ENCODE results near the gene TST. TPM values are rescaled to one million over a fixed set of nuclear protein-coding genes. Genes with fewer than 3 reads are reported as not detected.

The TST gene
- total and polyA plus RNA-seq, 9 of the 15 experiments (the other 6 are each of a cell fraction or from before 2014, with no cell fraction given): 1.4 to 26.9 (median 12.4) TPM

DNA sequence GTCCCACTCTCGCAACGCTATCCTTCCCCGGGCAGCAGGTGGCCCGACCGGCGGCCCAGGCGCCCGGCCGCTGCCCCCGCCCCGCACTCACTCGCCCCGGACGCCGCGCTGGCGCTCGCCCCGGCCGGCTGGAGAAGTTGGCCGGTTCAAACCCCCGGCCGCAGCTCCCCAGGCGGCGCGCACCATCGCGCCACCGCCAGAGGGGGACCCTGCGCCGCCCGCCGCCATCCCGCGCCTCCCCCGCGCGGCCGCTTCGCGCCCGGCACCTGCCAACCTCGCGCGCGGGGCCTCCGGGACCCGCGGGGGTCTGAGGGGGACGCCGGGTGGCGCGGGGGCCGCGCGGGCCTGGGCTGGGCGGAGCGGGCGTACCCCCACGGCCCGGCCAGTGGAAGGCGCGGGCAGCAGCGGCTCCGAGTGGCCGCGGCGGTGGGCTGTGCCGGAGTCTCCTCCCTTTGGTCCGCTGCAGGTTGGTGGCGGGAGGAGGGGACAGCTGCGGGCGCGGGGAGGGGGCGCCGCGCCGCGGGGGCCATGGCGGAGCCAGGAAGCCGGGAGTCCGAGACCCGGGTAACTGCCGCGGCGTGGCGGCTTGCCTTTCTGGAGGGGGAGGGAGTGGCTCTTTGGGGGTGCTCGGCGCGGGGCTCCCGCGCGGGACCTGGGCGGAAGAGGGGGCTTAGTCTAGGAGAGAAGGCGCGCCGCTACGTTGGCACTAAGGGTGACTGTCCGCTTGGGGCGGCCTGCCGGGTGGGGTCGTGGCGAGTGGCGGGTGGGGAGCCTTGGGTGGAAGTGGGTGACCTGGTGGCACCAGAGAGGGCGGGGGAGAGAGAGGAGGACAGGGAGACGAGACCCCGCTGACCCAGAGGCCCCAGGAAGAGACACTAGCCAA is at the start of gene TST, which contains the start of gene MPST (continued):
- TF ChIP-seq, protein P1, sequence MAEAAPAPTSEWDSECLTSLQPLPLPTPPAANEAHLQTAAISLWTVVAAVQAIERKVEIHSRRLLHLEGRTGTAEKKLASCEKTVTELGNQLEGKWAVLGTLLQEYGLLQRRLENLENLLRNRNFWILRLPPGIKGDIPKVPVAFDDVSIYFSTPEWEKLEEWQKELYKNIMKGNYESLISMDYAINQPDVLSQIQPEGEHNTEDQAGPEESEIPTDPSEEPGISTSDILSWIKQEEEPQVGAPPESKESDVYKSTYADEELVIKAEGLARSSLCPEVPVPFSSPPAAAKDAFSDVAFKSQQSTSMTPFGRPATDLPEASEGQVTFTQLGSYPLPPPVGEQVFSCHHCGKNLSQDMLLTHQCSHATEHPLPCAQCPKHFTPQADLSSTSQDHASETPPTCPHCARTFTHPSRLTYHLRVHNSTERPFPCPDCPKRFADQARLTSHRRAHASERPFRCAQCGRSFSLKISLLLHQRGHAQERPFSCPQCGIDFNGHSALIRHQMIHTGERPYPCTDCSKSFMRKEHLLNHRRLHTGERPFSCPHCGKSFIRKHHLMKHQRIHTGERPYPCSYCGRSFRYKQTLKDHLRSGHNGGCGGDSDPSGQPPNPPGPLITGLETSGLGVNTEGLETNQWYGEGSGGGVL (CRISPR knock-in tag; IDR thresholded peaks at IDR 0.05): no peak
- TF ChIP-seq, protein P2, sequence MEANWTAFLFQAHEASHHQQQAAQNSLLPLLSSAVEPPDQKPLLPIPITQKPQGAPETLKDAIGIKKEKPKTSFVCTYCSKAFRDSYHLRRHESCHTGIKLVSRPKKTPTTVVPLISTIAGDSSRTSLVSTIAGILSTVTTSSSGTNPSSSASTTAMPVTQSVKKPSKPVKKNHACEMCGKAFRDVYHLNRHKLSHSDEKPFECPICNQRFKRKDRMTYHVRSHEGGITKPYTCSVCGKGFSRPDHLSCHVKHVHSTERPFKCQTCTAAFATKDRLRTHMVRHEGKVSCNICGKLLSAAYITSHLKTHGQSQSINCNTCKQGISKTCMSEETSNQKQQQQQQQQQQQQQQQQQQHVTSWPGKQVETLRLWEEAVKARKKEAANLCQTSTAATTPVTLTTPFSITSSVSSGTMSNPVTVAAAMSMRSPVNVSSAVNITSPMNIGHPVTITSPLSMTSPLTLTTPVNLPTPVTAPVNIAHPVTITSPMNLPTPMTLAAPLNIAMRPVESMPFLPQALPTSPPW (CRISPR knock-in tag; IDR thresholded peaks at IDR 0.05): peak; percentile 84
- TF ChIP-seq NRF1 (conservative IDR thresholded peaks at IDR 0.05 in 1 of 2, IDR thresholded peaks at IDR 0.05 in 1 of 2) (no peak), ADNP (tag; IDR thresholded peaks at IDR 0.05) (no peak), EP400 (IDR thresholded peaks at IDR 0.05) (peak; percentile 42; the same call in 1 of the 2 replicates), CHD1 (IDR thresholded peaks at IDR 0.05; ENCODE audit: low read length) (no peak), SIN3B (IDR thresholded peaks at IDR 0.05; ENCODE audit: low read depth) (peak; percentile 58; the same call in 1 of the 2 replicates), TAF7 (tag; IDR thresholded peaks at IDR 0.05) (no peak), RBM22 (IDR thresholded peaks at IDR 0.05; ENCODE audit: low read depth, low read length, poor library complexity, severe bottlenecking) (no peak), STAT5A (IDR thresholded peaks at IDR 0.05; ENCODE audit: borderline replicate concordance, low read length) (no peak), ZNF79 (CRISPR knock-in tag; IDR thresholded peaks at IDR 0.05; ENCODE audit: low read depth) (no peak), HNRNPLL (IDR thresholded peaks at IDR 0.05; ENCODE audit: low read depth, low read length, poor library complexity, severe bottlenecking) (no peak), TAF1 (IDR thresholded peaks at IDR 0.05; ENCODE audit: control insufficient read depth, extremely low read depth, insufficient read depth, low read length, severe bottlenecking) (peak; percentile 81), CC2D1A (IDR thresholded peaks at IDR 0.05) (peak; percentile 76; the same call in 1 of the 2 replicates), HDAC2 (IDR thresholded peaks at IDR 0.05) (no peak), NCOA6 (IDR thresholded peaks at IDR 0.05) (no peak), NFIX (CRISPR knock-in tag; IDR thresholded peaks at IDR 0.05; ENCODE audit: low read depth) (no peak), HDAC1 (IDR thresholded peaks at IDR 0.05) (peak in 1 of 2 experiments; percentile 55; a peak in 1 of 4 replicates), FIP1L1 (IDR thresholded peaks at IDR 0.05; ENCODE audit: low read depth, low read length, poor library complexity, severe bottlenecking) (no peak)
- TF ChIP-seq, protein P3, sequence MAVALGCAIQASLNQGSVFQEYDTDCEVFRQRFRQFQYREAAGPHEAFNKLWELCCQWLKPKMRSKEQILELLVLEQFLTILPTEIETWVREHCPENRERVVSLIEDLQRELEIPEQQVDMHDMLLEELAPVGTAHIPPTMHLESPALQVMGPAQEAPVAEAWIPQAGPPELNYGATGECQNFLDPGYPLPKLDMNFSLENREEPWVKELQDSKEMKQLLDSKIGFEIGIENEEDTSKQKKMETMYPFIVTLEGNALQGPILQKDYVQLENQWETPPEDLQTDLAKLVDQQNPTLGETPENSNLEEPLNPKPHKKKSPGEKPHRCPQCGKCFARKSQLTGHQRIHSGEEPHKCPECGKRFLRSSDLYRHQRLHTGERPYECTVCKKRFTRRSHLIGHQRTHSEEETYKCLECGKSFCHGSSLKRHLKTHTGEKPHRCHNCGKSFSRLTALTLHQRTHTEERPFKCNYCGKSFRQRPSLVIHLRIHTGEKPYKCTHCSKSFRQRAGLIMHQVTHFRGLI (CRISPR knock-in tag; IDR thresholded peaks at IDR 0.05): no peak
- TF ChIP-seq, protein P4, sequence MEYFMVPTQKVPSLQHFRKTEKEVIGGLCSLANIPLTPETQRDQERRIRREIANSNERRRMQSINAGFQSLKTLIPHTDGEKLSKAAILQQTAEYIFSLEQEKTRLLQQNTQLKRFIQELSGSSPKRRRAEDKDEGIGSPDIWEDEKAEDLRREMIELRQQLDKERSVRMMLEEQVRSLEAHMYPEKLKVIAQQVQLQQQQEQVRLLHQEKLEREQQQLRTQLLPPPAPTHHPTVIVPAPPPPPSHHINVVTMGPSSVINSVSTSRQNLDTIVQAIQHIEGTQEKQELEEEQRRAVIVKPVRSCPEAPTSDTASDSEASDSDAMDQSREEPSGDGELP (CRISPR knock-in tag; IDR thresholded peaks at IDR 0.05; ENCODE audit: borderline replicate concordance): peak; percentile 52; the same call in 1 of the 2 replicates

All from K562 (cell line).